SH-SY5Y (cell line): ENCODE results near the gene BRD1.

ENCODE experiments used
- GATA2 ChIP-seq: IDR thresholded peaks from 2 replicates; pipeline ENCODE4 v1.6.1; 2011; ENCODE audit warnings: mild to moderate bottlenecking, low read depth, low read length
- GATA3 ChIP-seq: IDR thresholded peaks from 2 replicates; pipeline ENCODE4 v1.6.1; 2011; ENCODE audit warnings: low read depth, mild to moderate bottlenecking, low read length, moderate library complexity

BRD1 gene

GRCh38 chr22:49753276-49753890, 74.3 kb downstream of the BRD1 start:
- TF ChIP-seq GATA3 = no peak
- peak; percentile 73 for TF ChIP-seq GATA2

GRCh38 chr22:49752598-49753091, 75.0 kb downstream of the BRD1 start:
- TF ChIP-seq GATA3 = no peak
- no peak for TF ChIP-seq GATA2

- no peak for TF ChIP-seq GATA2
- no peak for TF ChIP-seq GATA3
These were observed 75.6 kb downstream of the BRD1 start for GRCh38 chr22:49751966-49752597.

DNA sequence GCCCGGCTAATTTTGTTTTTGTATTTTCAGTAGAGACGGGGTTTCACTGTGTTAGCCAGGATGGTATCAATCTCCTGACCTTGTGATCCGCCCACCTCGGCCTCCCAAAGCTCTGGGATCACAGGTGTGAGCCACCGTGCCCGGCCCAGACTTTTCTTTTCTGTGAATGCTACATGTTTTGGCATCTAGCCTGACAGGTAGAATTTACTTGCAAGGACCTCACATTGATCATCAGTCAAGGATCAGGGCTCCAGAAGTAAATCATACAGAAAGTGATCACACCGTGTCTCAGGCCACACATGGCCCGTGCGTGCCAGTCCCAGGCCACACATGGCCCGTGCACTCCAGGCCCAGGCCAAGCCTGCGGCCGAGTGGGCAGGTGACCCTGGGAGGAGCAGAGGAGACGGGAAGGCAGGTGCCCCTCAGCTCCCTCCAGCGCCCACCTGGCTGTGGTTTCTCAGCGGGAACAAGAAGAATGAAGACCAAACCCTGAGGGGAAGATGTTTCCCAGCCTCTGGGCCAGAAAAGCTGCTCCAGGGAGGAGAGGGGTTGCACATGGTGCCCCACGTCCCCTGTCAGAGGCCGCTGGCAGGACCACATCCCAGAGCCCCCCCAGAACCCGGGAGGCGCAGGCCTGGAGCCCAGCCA, 76.2 kb downstream of the BRD1 start:
- TF ChIP-seq GATA2 (no peak), GATA3 (no peak)

GRCh38 chr22:49749885-49750510, 77.7 kb downstream of the BRD1 start:
- TF ChIP-seq GATA3 (no peak), GATA2 (no peak)

DNA sequence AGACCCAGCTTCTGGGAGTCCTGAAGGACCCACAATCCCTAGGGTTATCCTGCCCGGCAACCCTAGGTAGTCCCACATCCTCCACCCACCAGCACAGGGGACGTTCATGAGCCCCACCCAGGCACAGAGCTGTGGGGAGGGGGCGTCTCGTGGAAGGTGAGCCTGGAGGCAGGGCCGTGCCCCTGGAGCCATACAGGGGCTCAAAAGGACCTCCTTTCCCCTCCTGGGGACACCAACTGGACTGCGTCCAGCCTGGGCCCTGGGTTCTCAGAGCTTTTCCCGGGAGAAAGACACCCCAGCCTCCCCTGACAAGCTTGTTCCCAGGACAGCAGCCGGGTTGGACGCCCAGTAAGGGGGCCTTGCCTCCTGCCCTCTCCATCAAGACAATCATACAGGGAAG, 78.4 kb downstream of the BRD1 start:
- TF ChIP-seq GATA3 (no peak), GATA2 (no peak)

GRCh38 chr22:49748514-49748913, 79.2 kb downstream of the BRD1 start:
- TF ChIP-seq GATA2 (no peak), GATA3 (no peak)

DNA sequence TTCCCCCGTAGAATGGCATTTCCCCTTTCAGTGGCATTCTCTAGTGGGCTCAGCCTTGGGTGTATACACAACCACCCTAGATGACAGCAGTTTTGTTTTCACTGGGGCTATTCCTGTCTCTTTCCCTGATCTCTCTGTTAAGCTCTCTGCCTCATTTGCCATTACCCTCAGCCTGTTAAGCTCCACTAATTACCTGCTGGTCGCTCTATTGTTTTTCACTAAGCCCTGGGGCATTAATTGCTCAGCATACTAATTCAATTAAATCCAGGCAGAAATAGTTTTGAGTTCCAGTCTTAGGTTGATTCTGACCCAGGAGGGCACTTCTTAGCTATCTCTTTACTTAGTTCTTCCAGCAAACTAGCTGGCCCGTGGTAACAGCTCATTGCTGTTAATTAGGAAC, 80.0 kb downstream of the BRD1 start:
- no peak for TF ChIP-seq GATA2
- no peak for TF ChIP-seq GATA3

DNA sequence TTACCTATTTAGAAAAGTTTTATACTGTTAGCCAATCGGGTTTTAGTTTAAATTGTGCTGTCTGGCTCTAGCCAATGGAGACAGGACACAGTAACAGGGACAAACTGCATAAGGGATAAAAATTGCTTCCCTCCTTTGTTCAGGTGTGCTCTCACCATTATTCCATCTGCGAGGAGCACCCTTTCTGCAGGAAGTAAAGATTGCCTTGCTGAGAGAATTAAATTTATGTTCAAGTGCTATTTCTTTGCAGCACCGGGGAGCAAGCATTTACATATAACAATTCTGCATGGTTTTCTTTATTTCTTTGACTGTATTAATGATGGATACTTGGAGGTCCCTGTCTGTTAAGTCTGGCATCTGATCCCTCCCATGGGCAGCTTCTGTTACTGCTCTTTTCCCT, 80.5 kb downstream of the BRD1 start:
- TF ChIP-seq GATA2 (no peak), GATA3 (no peak)

DNA sequence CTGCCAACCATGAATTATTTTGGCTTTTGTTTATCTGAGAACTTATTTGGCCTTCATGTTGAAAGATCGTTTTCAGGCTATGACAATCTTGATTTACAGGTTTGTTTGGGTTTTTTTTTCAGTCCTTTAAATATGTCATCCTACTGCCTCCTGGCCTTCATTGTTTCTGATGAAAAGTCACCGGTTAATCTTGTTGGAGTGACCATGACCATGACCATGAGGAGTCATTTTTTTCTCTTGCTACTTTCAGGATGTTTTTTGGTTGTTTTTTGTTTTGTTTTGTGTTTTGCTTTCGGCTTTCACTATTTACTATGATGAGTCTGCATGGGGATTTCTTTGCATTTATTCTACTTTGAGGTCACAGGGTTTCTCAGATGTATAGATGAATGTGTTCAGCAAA, 81.6 kb downstream of the BRD1 start:
- TF ChIP-seq GATA2 (no peak), GATA3 (no peak)

GRCh38 chr22:49740242-49740641, 87.4 kb downstream of the BRD1 start:
- TF ChIP-seq GATA2 (no peak), GATA3 (no peak)

DNA sequence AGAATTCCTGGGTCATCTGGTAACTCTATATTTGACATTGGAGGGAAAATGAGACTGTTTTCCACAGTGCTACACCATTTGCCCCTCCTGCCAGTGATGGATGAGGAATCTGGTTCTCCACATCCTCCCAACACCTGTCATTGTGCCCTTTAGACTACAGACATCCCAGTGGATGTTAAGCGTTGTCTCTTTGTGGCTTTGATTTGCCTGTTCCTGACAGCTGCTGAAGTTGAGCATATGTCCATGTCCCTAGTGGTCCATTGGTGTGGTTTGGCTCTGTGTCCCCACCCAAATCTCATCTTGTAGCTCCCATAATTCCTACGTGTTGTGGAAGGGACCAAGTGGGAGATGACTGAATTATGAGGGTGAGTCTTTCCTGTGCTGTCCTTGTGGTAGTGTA, 88.5 kb downstream of the BRD1 start:
- TF ChIP-seq GATA2 (no peak), GATA3 (no peak)

GRCh38 chr22:49738566-49738965, 89.1 kb downstream of the BRD1 start:
- TF ChIP-seq GATA2 (no peak), GATA3 (no peak)

GRCh38 chr22:49738006-49738405, 89.7 kb downstream of the BRD1 start:
- TF ChIP-seq GATA3 (no peak), GATA2 (no peak)

DNA sequence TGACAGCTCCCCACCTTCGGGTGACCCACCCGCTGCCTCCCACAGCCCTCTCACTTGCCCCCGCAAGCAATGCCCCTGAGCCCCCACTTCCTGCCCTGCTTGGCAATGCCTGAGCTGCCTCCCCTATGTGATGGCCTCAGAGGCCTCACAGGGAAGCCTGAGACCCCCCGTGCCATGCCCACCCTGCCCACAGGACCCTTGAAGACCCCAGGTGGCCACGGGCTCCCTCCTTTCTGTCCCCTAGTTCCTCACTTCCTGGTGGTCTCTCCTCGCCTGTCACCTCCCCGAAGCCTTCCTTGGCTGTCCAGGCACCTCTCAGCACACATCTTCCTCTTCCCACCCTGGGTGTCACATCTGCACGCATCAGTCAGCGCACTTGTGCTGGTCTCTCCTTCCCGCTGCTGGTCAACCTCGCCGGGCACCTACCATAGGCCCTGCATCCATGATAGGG, 90.5 kb downstream of the BRD1 start:
- no peak for TF ChIP-seq GATA2
- no peak for TF ChIP-seq GATA3

GRCh38 chr22:49736538-49736937, 91.1 kb downstream of the BRD1 start:
- TF ChIP-seq GATA3 (no peak), GATA2 (no peak)

DNA sequence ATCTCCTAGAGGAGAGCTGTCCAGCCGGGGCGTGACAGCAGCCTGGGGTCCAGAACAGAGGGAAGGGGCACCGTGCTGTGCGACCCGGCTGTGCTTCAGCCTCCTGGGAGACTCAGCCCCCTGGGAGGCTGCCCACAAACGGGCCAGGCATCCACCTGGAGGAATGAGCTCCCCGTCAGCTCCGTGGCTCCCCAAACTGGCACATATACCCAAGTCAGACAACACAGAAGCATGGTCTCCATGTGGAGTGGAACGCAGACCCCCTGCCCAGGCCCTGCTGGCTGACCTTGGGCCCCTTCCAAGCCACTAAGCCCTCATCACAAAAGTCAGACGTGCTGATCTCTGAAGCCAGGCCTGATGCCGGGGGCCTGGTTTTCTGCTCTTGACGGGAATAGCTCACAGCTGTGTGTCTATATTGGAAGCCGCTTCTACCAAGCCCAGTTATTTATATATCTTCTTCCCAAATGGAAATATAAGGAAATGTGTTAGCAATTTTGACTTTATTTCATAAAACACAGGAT, 91.7 kb downstream of the BRD1 start:
- TF ChIP-seq GATA2 = no peak
- no peak for TF ChIP-seq GATA3
